ENCODE results near the gene HOMER1. TPM values are rescaled to one million over a fixed set of nuclear protein-coding genes. Genes with fewer than 3 reads are reported as not detected.

Gene HOMER1
- total RNA-seq, 4 donors from 2014 or later, result 1.8 to 13.8 (median 5.2) TPM

- peaks cover 0 to 9% (median 0%) of the 10 kb centered on the region in 4 donors for H3K9me3 ChIP-seq
- H3K27me3 ChIP-seq, result no peaks in the 10 kb centered on the region
- no peak overlapping the region for H3K27ac ChIP-seq
- TF ChIP-seq CTCF (IDR thresholded peaks at IDR 0.05), result no peak
- no peak for TF ChIP-seq POLR2A (IDR thresholded peaks at IDR 0.05)
- no peak for TF ChIP-seq EP300 (IDR thresholded peaks at IDR 0.05)
- H3K4me1 ChIP-seq, result no peaks in the 10 kb centered on the region
- no peaks in the 10 kb centered on the region for H3K36me3 ChIP-seq
- no peak overlapping the region for H3K4me3 ChIP-seq
- 76 to 82% methylated on average over 1 of the region's 1 CpG for WGBS, 2 donors
- DNase-seq (ENCODE audit: low spot score in 2 of 2), result no peak
Measured at GRCh38 chr5:79527431-79527830, 13.5 kb upstream of the HOMER1 start.

GRCh38 chr5:79526928-79527327 lies 13.0 kb upstream of the HOMER1 start:
- DNase-seq (ENCODE audit: low spot score in 2 of 2), result no peak
- H3K27me3 ChIP-seq, result no peaks in the 10 kb centered on the region
- no peaks in the 10 kb centered on the region for H3K4me1 ChIP-seq
- WGBS, 2 donors, result 91 to 92% methylated on average over 5 of the region's 5 CpGs
- peaks cover 0 to 9% (median 0%) of the 10 kb centered on the region in 4 donors for H3K9me3 ChIP-seq
- H3K27ac ChIP-seq, result no peak overlapping the region
- no peaks in the 10 kb centered on the region for H3K36me3 ChIP-seq
- no peak for TF ChIP-seq CTCF (IDR thresholded peaks at IDR 0.05)
- TF ChIP-seq EP300 (IDR thresholded peaks at IDR 0.05), result no peak
- TF ChIP-seq POLR2A (IDR thresholded peaks at IDR 0.05), result no peak
- no peak overlapping the region for H3K4me3 ChIP-seq

GRCh38 chr5:79526493-79526892 lies 12.6 kb upstream of the HOMER1 start:
- Histone ChIP-seq H3K9me3 (peaks cover 0 to 9% (median 0%) of the 10 kb centered on the region in 4 donors), H3K4me1 (no peaks in the 10 kb centered on the region), H3K27ac (no peak overlapping the region), H3K36me3 (no peaks in the 10 kb centered on the region), H3K27me3 (no peaks in the 10 kb centered on the region), H3K4me3 (no peak overlapping the region)
- 84 to 86% methylated on average over 2 of the region's 2 CpGs for WGBS, 2 donors
- TF ChIP-seq POLR2A (IDR thresholded peaks at IDR 0.05) (no peak), EP300 (IDR thresholded peaks at IDR 0.05) (no peak), CTCF (IDR thresholded peaks at IDR 0.05) (no peak)
- no peak for DNase-seq (ENCODE audit: low spot score in 2 of 2)

GRCh38 chr5:79521156-79521555 lies 7.2 kb upstream of the HOMER1 start:
- H3K36me3 ChIP-seq, result no peaks in the 10 kb centered on the region
- H3K27me3 ChIP-seq, result no peaks in the 10 kb centered on the region
- no peak overlapping the region for H3K27ac ChIP-seq
- H3K4me3 ChIP-seq, result no peak overlapping the region
- H3K4me1 ChIP-seq, result no peaks in the 10 kb centered on the region
- TF ChIP-seq EP300 (IDR thresholded peaks at IDR 0.05) (no peak), POLR2A (IDR thresholded peaks at IDR 0.05) (no peak), CTCF (IDR thresholded peaks at IDR 0.05) (no peak)
- no peak for DNase-seq (ENCODE audit: low spot score in 2 of 2)
- WGBS, 2 donors, result 95 to 98% methylated on average over 1 of the region's 1 CpG
- peaks cover 0 to 9% (median 0%) of the 10 kb centered on the region in 4 donors for H3K9me3 ChIP-seq

GRCh38 chr5:79518718-79519117 lies 4.8 kb upstream of the HOMER1 start:
- TF ChIP-seq POLR2A (IDR thresholded peaks at IDR 0.05) (no peak), EP300 (IDR thresholded peaks at IDR 0.05) (no peak), CTCF (IDR thresholded peaks at IDR 0.05) (no peak)
- H3K4me3 ChIP-seq, result no peak overlapping the region
- H3K27ac ChIP-seq, result no peak overlapping the region
- peaks cover 0 to 5% (median 0%) of the 10 kb centered on the region in 4 donors for H3K4me1 ChIP-seq
- H3K27me3 ChIP-seq, result no peaks in the 10 kb centered on the region
- WGBS, 2 donors, result 78 to 84% methylated on average over 1 of the region's 1 CpG
- DNase-seq (ENCODE audit: low spot score in 2 of 2), result no peak
- no peaks in the 10 kb centered on the region for H3K36me3 ChIP-seq
- no peaks in the 10 kb centered on the region for H3K9me3 ChIP-seq
